Activated CD4-positive, alpha-beta T cell treated with anti-CD3 and anti-CD28 coated beads, Interleukin-2, amount 50 U/mL, for 48 hours (primary cell): ENCODE data around the gene CARMIL3.

Experiments
- DNase-seq, 2 experiments: peaks; one replicate each; pipeline ENCODE4 v3.0.0-alpha.2; 2020

CARMIL3 gene

DNA sequence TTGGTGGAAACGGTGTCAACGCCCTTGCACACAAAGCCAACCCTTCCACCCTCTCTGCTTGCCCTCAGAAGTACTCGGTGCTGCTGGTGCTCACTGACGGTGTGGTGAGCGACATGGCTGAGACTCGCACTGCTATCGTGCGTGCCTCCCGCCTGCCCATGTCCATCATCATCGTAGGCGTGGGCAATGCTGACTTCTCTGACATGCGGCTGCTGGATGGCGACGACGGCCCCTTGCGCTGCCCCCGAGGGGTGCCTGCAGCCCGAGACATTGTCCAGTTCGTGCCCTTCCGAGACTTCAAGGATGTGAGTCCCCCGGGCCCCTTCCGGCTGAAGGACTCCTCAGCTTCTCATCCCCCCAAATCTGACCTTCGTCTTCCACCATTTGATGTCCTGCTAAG lies 25.3 kb downstream of the CARMIL3 start:
- DNase-seq = no peak

DNA sequence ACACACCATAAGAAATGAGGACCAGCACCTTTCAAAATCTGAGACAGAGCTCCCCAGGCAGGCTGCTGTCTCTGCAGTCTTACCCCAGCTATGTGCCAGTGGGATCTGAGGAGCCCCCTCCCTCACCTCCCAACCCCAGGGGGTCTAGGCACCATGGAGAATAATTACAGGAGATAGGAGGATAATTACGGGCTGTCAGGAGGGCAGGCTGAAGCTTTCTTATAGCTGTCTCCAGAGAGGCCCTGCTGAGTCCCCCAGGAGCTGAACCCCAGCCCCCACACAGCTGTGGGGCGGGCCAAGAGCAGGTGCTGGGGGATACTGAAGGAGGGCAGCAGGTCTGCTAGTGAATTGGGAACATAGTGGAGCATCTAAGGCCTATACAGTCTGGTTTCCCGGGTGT lies 26.3 kb downstream of the CARMIL3 start:
- DNase-seq = no peak

DNA sequence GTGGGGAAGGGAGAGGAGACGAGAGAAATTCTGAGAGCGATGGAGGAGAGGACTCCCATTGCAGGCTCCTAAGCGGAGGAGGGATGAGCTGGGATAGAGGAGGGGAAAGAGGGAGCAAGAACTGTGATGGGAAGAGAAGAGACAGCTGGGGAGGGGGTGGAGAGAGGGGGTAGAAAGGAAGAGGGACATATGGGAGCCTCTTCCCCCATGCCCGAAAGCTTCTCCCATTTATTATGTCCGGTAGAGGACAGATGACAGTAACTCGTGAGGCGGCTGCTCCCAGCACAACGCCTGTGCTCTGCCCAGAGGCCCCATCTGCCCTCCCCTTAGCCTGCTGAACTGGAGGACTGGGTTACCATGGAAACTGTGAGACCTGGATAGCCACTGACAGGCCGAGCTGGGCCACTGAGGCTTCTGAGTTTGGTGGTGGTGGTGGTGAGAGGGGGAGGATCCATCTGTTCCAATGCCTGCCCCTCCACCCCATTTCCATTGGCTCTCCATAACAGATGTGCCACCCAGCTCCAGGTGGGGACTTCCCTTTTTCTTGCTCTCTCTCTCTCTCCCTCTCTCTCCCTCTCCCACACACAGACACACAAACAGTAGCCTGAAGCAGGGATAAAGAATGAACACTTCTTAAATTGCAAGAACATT lies 27.8 kb downstream of the CARMIL3 start:
- no peak for DNase-seq

DNA sequence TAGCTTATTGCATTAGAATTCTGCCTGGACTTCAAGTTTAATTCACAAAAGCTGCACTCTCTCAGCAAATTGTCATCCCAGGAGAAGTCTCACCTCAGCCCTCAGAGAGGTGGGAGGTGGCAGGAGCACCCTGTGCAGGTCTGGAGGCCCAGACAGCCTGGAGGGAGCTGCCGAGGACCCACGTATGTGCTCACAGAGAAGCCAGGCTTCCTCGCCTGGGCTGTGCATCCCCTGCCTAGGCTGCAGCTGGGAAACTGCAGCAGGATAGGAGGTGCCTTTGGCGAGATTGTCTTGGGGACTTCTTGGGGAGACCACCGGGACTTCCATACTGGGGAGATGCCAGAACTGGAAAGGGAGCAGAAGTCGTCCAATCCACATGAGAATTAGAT lies 28.3 kb downstream of the CARMIL3 start:
- DNase-seq = no peak

DNA sequence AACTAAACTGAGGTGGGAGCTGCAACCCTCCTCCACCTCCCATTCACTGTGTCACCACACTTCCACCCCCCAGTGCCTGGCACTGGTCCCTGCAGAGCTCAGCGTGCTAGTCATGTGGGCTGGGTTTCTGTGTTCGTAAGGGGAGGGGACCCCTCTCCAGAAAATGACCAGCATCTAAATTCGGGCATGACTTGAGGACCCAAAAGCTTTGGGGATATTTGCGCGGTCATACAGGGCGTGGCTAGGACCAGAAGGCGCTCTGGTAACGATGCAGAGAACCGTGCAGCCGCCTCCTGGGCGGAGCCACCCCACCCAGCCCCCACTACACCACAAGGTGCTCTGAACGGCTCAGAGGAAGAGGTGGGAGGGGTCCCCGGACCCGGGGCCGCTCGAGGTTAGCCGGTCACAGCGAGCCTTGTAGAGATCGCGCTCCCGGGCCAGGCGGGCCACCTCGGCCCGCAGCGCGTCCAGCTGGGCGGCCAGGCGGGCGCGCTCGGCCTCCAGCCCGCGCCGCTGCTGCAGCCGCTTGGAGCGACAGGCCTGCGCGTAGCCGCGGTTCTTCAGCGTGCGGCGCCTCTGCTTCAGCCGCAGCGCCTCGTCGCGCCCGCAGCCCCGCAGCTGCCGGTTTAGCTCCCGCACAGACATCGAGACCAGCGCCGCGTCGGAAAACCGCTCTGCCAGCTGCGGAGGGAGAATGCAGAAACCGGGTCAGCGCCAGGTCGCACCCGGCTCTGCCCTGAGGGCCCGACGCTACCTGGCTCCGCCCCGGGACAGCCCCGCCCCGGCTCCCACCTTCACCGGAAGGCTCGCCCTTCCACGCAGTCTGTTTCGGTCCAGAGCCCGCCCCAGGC lies 29.3 kb downstream of the CARMIL3 start:
- peak; percentile 80 to 83 for DNase-seq

DNA sequence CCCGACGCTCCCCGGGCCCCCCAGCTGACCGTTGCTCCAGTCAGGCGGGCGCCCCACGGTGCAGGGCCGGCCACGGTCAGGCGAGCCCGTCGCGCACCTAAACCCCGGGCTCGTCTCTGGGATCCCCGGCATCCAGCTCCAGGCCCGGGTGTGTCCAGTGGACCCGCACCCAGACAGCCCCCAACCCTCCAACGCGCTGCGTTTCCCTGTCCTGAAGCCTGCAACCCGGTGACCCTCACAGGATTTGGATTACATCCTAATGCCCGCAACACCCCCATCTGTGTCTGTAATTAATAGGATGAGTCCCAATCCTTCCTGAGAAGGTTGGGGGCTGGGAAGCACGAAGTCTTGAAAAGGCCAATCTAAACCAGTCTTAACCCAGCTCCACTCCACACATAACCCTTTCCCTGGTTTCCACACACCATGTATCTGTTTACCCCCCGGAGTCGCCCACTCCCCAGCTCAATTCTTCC lies 30.0 kb downstream of the CARMIL3 start:
- no peak for DNase-seq

DNA sequence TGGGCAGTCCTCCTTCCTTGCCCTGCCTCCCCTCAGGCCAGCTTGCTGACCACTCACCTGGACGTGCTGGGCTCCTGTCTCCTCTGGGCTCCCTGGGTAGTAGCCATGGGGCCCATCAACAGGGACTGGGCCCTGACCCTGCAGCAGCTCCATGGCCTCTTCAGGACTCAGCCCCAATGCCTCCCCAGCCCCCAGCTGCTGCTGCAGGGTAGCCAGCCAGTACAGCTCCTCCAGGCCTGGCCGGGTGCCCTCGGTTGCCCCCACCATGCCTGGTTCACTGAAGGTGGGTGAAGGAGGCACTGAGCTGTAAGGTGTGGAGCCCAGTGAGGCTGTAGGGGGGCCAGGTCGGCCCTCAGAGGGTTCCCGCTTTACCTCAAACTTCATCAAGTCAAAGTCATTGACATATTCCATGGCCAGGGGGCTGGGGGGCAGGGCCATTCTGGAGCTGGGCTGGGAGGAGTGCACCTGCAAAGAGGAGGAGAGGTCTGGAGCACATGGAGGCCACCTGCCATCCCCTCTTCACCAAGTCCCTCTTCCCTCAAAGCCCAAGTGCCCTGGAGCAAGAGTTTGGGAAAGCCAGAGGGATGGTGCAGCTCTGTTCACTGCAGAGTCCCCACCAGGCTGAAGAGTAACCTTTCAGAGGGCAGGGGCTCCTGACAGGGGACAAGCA lies 30.7 kb downstream of the CARMIL3 start:
- no peak for DNase-seq

DNA sequence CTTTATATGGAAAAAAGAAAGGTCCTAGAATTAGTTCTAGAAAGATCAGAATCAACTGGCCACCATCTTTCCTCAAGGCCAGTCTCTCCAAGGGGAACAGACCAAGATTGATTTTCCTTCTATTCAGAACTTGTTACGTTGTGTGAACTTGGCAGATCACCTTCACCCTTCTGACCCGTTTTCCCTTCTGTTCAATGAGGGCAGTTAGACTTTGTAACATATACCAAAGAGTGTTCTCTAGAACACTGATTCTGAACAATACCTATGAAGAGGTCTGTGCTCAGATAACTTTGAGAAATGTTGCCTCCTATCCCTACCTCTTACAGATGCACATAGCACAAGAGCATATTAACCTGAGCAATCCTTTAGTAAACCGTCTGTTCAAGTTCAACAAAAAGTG lies 31.7 kb downstream of the CARMIL3 start:
- DNase-seq = no peak

DNA sequence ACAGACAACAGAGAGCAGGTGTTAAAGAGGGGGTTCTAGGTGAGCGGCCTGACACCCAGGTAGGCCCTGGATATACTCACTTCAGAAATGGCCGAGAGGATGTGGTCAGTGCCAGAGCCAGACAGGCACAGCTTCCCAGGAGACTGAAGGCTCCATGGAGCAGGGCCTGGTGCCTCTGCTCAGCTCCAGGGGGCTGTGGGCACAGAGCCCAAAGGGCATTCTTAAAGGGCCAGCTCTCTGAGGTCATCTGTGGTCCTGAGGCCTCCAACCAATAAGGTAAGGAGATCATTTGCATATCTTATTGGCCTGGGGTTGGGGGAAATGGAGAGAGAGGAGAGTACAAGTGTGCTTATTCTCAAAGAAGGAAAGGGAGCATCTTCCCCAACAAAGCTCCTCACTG lies 32.6 kb downstream of the CARMIL3 start:
- DNase-seq = no peak

DNA sequence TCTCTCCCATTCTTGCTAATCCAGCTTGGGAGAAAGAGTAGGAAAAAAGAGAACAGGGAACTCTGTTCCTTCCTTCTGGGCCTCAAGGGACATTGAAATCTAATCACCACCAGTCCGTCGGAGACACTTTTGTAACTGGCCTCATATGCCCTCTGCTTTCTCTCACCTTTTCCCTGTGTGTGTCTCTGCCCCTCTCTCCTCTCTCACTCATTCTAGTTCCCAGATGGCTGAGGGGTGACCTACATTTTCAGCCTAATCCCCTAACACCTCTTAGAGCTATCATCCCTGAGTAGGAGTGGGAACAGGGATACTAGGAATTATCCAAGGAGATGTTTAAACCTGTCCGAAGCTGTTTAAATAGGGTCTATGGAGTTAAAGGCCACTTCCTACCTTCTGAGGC lies 33.4 kb downstream of the CARMIL3 start:
- no peak for DNase-seq

DNA sequence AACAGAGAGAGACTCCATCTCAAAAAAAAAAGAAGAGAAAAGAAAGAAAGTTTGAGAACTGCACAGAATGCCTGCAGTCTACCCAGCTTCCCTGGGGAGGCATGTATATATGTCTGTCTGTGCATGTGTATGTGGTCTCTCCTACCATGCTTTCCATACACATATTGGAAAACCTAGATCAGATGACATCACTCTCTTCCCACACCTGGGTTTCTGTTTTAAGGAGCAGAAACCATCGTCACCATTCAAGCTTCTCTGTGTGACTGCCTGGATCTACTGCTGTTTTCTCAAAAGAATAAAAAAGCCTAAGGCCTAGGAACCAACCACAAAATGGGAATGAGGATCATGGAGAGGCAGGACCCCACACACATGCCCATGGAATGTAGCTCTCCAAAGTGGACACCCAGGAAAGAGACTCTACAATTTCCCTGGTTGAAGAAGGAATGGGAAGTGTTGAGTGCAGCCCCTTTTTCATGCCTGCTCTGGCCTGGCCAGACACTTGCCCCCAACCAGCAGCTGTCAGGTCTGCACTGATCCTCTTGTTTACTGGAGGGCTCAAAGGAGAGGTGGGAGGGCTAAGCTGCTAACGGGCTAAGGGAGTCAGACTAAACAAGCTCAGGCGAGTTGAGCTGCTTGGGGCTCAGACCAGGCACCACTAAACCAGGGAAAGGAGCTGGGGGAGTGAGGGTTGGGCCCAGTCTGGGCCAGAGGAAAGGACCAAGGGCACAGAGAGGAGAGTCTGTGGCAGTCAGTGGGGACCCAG lies 34.6 kb downstream of the CARMIL3 start:
- no peak for DNase-seq

DNA sequence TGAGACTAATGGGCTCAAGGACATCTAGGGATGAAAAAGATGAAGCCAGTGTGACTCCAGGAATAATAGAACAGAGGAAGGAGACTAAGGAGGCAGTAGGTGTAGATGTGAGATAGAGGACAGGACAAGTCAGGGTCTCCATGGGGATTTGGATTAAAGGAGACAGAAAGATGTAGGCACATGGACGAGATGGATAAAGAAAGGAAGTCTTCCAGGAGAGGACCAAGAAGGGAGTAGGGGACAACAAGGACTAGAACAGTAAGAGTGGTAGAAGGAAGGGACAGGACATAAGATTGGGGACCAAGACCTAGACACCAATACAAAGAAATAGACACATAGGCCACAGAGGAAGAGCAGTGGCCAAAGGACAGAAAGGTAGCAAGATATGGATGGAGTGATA lies 35.2 kb downstream of the CARMIL3 start:
- DNase-seq = no peak

DNA sequence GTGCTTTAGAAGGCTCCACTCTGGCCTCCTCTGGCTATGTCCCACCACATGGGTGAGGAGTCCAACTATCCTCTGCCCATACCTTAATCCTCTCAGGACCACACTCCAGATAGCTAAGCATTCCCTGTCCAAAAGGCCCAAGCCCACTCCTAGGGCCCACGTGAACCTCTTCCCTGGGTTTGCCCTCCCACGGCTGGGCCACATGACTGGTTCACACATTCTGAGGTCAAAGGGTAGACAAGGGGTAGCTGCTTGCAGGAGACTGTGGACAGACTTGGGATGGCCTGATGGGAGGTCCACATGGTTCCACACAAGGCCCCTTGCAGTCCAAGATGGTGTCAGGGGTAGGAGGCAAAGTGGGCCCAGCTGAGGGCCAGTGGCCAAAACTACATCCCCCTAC lies 36.3 kb downstream of the CARMIL3 start:
- no peak for DNase-seq

DNA sequence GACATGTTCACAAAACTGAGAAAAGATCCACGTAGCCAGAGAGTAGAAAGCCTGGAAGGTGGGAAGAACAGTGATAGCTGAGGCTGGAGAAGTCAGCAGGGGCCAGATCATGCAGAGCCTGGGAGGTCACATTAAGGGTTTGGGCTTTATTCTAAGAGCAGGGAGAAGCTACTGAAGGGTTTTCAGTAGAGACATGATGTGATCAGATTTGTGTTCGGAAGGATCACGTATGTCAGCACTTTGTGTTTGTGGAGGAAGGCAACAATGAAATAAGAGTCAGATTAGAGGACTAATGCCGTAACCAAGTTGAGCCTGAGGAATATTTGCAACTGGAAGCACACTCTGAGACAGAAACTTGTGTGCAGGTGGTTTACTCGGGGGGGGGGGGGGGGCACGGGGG lies 38.1 kb downstream of the CARMIL3 start:
- no peak for DNase-seq

DNA sequence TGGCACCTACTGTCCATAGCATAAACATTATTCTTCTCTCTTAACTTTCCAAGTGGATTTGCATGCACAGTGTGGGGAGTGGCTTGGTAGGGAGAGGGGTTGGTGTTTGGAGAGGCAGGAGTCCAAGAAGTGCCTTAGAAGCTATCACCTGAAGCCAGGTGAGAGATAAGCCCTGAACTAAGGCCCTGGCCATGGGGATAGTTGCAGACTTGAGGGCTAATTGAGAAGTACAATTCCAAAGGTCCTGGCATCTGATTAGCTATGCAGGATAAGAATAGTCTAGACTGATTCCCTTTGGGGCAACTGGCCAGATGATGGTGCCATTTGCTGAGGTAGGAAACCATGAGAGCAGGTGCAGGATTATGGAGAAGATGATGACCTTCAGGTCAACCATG lies 40.3 kb downstream of the CARMIL3 start:
- DNase-seq = no peak

DNA sequence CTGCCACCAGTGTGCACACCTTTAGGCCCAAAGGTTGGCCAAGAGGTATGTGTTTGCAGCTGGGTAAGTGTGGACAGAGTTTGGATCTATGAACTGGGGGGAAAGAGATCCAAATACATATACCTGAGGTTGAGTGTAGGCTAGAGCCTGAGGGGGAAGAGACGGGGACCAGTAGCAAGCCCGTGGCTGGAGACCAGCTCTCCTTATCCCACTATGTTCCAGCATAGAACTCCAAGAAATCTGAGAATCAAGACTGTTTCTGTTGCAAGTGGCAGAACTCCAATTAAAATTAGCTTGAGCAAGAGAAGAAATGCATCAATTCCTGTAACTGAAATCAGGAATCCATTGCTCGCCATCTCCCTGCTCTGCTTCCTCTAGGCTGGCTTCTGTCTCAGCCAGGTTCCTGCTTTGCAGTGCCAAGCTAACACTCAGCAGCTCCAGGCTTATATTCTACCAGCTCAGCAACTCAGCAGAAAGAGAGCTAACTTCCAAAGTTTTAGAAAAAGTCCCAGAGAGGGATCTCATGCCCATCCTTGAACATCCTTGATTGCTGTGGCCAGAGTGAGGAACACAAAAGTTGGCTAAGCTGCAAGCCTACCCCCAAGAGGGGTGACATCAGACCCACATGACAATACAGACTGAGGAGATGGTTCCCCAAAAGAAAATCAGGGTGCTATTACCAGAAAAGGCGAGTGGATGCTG lies 40.8 kb downstream of the CARMIL3 start:
- DNase-seq = no peak

DNA sequence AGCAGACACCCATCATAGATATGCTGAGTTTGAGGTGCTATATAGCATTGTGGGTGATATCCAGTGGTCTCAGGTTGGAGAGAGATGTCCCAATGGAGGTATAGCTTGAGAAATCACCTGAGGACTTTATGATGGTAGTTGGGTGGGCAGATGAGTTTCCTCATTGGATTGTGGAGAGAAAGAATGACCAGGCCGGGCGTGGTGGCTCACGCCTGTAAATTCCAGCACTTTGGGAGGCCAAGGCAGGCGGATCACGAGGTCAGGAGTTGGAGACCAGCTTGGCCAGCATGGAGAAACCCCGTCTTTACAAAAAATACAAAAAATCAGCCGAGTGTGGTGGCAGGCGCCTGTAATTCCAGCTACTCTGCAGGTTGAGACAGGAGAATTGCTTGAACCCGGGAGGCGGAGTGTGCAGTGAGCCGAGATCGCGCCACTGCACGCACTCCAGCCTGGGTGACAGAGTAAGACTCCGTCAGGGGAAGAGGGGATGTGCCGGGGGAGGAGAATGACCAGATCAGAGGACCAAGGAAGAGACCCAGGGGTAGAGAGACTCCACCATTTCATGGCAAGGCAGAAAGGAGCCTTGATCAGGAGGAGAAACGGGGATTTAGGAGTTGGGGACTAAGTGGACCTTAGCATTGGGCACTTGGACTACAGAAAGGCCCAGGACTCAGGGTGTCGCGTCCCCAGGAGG lies 41.5 kb downstream of the CARMIL3 start:
- DNase-seq = peak in 1 of 2 experiments; percentile 13

DNA sequence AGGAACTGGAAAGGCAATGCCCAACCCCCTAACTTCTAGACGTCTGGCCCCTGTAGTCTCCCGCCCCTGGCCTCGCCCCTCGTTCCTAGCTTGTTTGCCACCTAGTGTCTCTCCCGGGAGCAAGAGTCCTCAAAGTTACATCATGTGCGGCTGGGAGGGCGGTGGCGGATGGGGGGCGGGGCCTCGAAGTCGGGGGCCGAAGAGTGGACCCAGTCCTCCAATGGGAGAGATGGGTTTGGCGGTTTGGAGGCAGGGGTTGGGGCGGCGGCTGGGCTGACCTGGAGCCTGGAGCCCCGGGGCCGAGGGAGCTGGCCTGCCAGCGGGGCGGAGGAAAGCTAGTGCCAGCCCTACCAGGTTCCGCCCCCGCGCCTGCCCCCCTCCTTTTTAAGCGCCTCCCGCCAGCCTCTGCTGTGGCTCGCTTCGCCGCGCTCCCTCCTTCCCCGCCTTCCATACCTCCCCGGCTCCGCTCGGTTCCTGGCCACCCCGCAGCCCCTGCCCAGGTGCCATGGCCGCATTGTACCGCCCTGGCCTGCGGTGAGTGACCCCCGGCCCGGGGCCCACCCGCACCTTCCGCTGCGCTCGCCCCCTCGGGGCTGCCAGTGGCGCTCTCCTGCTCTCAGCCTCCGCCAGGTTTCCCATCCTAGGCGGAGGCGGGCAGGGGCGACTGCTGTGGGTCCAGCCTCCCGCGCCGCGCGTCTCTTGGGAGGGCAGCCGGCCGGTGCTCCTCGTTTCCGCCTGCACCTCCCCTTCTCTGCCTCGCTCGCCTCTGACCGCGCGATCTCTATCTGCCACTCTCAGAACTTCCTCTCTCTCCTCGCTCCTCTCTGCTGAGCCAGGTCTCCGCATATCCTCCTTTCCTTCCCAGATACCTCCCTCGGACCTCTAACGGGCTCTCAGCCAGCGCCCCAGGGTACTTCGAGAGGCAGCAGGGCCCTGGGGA lies 42.4 kb downstream of the CARMIL3 start, which contains the start of gene PCK2:
Gene PCK2 (plus strand): TSS at position 411 of the 940 bp plus-strand sequence. CDS start 95 bp downstream, at position 506.
- DNase-seq = peak; percentile 91 to 93

DNA sequence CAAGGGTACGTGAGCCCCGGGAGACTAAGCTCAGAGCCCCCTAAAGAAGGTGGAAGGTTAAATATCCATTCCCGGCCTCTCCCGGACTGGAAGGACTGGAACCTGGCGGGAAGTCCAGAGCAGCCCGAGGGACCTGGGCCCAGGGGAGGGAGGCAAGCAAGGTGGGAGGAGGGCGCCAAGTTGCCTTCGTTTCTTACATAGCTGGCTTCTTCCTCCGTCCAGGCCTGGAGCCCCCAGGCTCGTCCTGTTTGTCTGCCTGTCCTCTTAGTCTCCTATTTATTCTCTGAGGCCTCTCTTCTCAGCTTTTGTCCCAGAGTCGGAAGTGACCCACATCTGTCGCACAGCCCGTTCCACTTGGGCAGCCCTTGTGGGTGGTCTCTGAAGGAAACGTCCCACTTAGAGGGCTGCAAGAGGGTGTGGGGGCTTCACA lies 43.0 kb downstream of the CARMIL3 start:
- DNase-seq = peak in 1 of 2 experiments; percentile 26
